ENCODE results near the gene FANK1.

- TF ChIP-seq CTCF (IDR thresholded peaks at IDR 0.05) (no peak), POLR2A (IDR thresholded peaks at IDR 0.05) (no peak)
These were observed 39.1 kb upstream of the FANK1 start for GRCh38 chr10:125857185-125857760.
